H9 (cell line): ENCODE data around the gene CRISPLD2. TPM values are rescaled to one million over a fixed set of nuclear protein-coding genes. Genes with fewer than 3 reads are reported as not detected.

Experiments
- DNase-seq: peaks from one replicate; pipeline ENCODE4 v3.0.0-alpha.2; 2017
- H2AFZ ChIP-seq: one replicate; pipeline ENCODE4 v1.6.1; 2013; ENCODE audit warnings: mild to moderate bottlenecking, low read length, control low read depth, moderate library complexity
- H2AK5ac ChIP-seq: 2 replicates; pipeline ENCODE4 v1.6.1; 2013; ENCODE audit warnings: low read length, control low read depth, mixed read lengths; ENCODE audit not compliant: insufficient read length
- H2BK120ac ChIP-seq: one replicate; pipeline ENCODE4 v1.6.1; 2013; ENCODE audit warnings: low read depth, mild to moderate bottlenecking, low read length, control low read depth, inconsistent platforms; ENCODE audit not compliant: poor library complexity, severe bottlenecking
- H2BK12ac ChIP-seq: 2 replicates; pipeline ENCODE4 v1.6.1; 2013; ENCODE audit warnings: low read length, control low read depth, mixed read lengths, low read depth; ENCODE audit not compliant: insufficient read length
- H2BK15ac ChIP-seq: 2 replicates; pipeline ENCODE4 v1.6.1; 2013; ENCODE audit warnings: low read depth, low read length, control low read depth
- H2BK20ac ChIP-seq: one replicate; pipeline ENCODE4 v1.6.1; 2013; ENCODE audit warnings: low read depth, mild to moderate bottlenecking, low read length, control low read depth, inconsistent platforms; ENCODE audit not compliant: poor library complexity, severe bottlenecking
- H2BK5ac ChIP-seq: 2 replicates; pipeline ENCODE4 v1.6.1; 2013; ENCODE audit warnings: low read length, control low read depth, mixed read lengths; ENCODE audit not compliant: insufficient read length
- H3K14ac ChIP-seq: 2 replicates; pipeline ENCODE4 v1.6.1; 2013; ENCODE audit warnings: low read length, control low read depth; ENCODE audit not compliant: insufficient read depth
- H3K18ac ChIP-seq: 2 replicates; pipeline ENCODE4 v1.6.1; 2013; ENCODE audit warnings: low read depth, mild to moderate bottlenecking, mixed read lengths, low read length, control low read depth; ENCODE audit not compliant: insufficient read length
- H3K23ac ChIP-seq: 2 replicates; pipeline ENCODE4 v1.6.1; 2013; ENCODE audit warnings: low read length, control low read depth, mixed read lengths, low read depth; ENCODE audit not compliant: insufficient read length
- H3K23me2 ChIP-seq: 2 replicates; pipeline ENCODE4 v1.6.1; 2013; ENCODE audit warnings: low read depth, mild to moderate bottlenecking, mixed read lengths, low read length, control low read depth; ENCODE audit not compliant: insufficient read length, poor library complexity, severe bottlenecking
- H3K27ac ChIP-seq: 2 replicates; pipeline ENCODE4 v1.5.1; 2013; ENCODE audit warnings: low read length, control low read depth, mixed read lengths, low read depth; ENCODE audit not compliant: insufficient read length
- H3K27me3 ChIP-seq: 2 replicates; pipeline ENCODE4 v1.6.1; 2013; ENCODE audit warnings: low read length, control low read depth, inconsistent platforms; ENCODE audit not compliant: insufficient read depth
- H3K4ac ChIP-seq: 2 replicates; pipeline ENCODE4 v1.6.1; 2013; ENCODE audit warnings: low read depth, mild to moderate bottlenecking, control low read depth, inconsistent platforms, low read length, moderate library complexity
- H3K4me1 ChIP-seq: 2 replicates; pipeline ENCODE4 v1.6.1; 2013; ENCODE audit warnings: low read length, control low read depth, inconsistent platforms; ENCODE audit not compliant: insufficient read depth
- H3K4me2 ChIP-seq: 2 replicates; pipeline ENCODE4 v1.6.1; 2013; ENCODE audit warnings: low read length, control low read depth, mixed read lengths; ENCODE audit not compliant: insufficient read length, insufficient read depth
- H3K56ac ChIP-seq: 2 replicates; pipeline ENCODE4 v1.6.1; 2013; ENCODE audit warnings: low read depth, mild to moderate bottlenecking, mixed read lengths, low read length, control low read depth; ENCODE audit not compliant: insufficient read length
- H3K79me1 ChIP-seq: 2 replicates; pipeline ENCODE4 v1.6.1; 2013; ENCODE audit warnings: low read depth, mild to moderate bottlenecking, moderate library complexity, low read length, control low read depth, inconsistent platforms; ENCODE audit not compliant: insufficient read depth, poor library complexity, severe bottlenecking
- H3K79me2 ChIP-seq: 2 replicates; pipeline ENCODE4 v1.6.1; 2013; ENCODE audit warnings: low read length, control low read depth, inconsistent platforms; ENCODE audit not compliant: insufficient read depth
- H3K9ac ChIP-seq: 2 replicates; pipeline ENCODE4 v1.6.1; 2013; ENCODE audit warnings: low read length, control low read depth, mixed read lengths; ENCODE audit not compliant: insufficient read length; ENCODE audit errors: extremely low read depth
- H3K9me3 ChIP-seq: one replicate; pipeline ENCODE4 v1.6.1; 2013; ENCODE audit warnings: low read depth, low read length, inconsistent platforms; ENCODE audit not compliant: control insufficient read depth
- H3T11ph ChIP-seq: one replicate; pipeline ENCODE4 v1.6.1; 2013; ENCODE audit warnings: mild to moderate bottlenecking, low read length, control low read depth, inconsistent platforms
- H4K20me1 ChIP-seq: one replicate; pipeline ENCODE4 v1.6.1; 2013; ENCODE audit not compliant: control insufficient read depth, insufficient read length, insufficient read depth
- H4K5ac ChIP-seq: 2 replicates; pipeline ENCODE4 v1.6.1; 2013; ENCODE audit warnings: low read depth, mild to moderate bottlenecking, mixed read lengths, low read length, control low read depth; ENCODE audit not compliant: insufficient read length
- H4K8ac ChIP-seq: replicated peaks from 2 replicates; pipeline ENCODE4 v1.6.1; 2013; ENCODE audit warnings: low read length, control low read depth, mixed read lengths, low read depth; ENCODE audit not compliant: insufficient read length
- H4K91ac ChIP-seq: 2 replicates; pipeline ENCODE4 v1.6.1; 2013; ENCODE audit warnings: low read depth, mild to moderate bottlenecking, moderate library complexity, mixed read lengths, low read length, control low read depth; ENCODE audit not compliant: insufficient read length
- H3K27ac Mint-ChIP-seq, 3 experiments: 2 replicates in 2 of 3; 3 replicates in 1 of 3; pipeline ENCODE4 v1.8.0; 2020 to 2021; ENCODE audit warnings: mixed read lengths in 3 of 3, mild to moderate bottlenecking in 1 of 3, moderate library complexity in 1 of 3
- H3K27me3 Mint-ChIP-seq: 2 replicates; pipeline ENCODE4 v1.8.0; 2021; ENCODE audit warnings: low read depth, mild to moderate bottlenecking, moderate library complexity, mixed read lengths
- H3K36me3 Mint-ChIP-seq, 3 experiments: 2 replicates in 2 of 3; 3 replicates in 1 of 3; pipeline ENCODE4 v1.8.0; 2020 to 2021; ENCODE audit warnings: low read depth in 3 of 3, mixed read lengths in 3 of 3; ENCODE audit not compliant: insufficient read depth in 1 of 3
- H3K4me1 Mint-ChIP-seq, 2 experiments: 2 replicates each; pipeline ENCODE4 v1.8.0; 2020; ENCODE audit warnings: mixed read lengths in 2 of 2
- H3K4me3 Mint-ChIP-seq, 2 experiments: 2 replicates in 1 of 2; 3 replicates in 1 of 2; pipeline ENCODE4 v1.8.0; 2020 to 2021; ENCODE audit warnings: mild to moderate bottlenecking in 2 of 2, mixed read lengths in 2 of 2, moderate library complexity in 1 of 2
- H3K9me3 Mint-ChIP-seq, 2 experiments: 2 replicates in 1 of 2; 3 replicates in 1 of 2; pipeline ENCODE4 v1.8.0; 2020; ENCODE audit warnings: mild to moderate bottlenecking in 2 of 2, mixed read lengths in 2 of 2, moderate library complexity in 1 of 2
- WGBS: extraction: QIAGEN DNeasy Blood & Tissue Kit; methylation state at CpG from one replicate; pipeline ENCODE4 v1.1.7; 2013; ENCODE audit warnings: missing lambda C conversion rate, low lambda C conversion rate, mixed read lengths; ENCODE audit not compliant: insufficient read length; ENCODE audit errors: extremely low coverage; 5-methylcytosine and 5-hydroxymethylcytosine counted together
- total RNA-seq: library from RNA; stranded (reverse); gene quantifications from 2 replicates; pipeline ENCODE4 v1.2.1, GENCODE V29; 2021
- TF ChIP-seq, protein P1 (sequence below): fragments of 200-600 bp; sonication (generic); conservative IDR thresholded peaks from 3 replicates; pipeline ENCODE4 v1.8.0; 2021; ENCODE audit warnings: antibody characterized with exemption, mild to moderate bottlenecking

The CRISPLD2 gene
- total RNA-seq, 1 experiment from 2014 or later = 2.3 TPM

DNA sequence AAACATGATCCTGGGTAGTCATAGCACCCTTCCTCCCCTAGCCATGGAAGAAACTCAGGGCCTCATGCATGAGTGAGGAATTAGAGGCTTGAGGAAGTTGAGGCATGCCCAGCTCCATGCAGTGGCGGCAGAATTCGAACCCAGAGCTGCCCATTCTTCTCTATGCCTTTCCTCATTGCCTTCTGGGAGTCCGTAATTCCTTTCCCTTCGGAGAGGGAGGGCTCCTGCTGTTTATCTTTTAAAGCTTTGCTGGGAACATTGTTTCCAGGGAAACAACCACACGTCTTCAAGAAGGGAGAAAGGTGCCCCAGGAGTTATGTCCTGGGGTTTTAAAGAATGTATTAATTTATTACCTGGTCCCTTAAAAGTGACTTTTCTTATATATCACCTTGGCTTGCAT, 8.5 kb downstream of the CRISPLD2 start:
- Mint-ChIP-seq H3K27ac (no peak overlapping the region), H3K4me1 (peaks cover 9 to 11% of the 10 kb centered on the region in 2 experiments), H3K36me3 (no peaks in the 10 kb centered on the region), H3K4me3 (no peak overlapping the region), H3K27me3 (peaks cover 20% of the 10 kb centered on the region), H3K9me3 (no peaks in the 10 kb centered on the region; a peak in 1 of 5 replicates)
- Histone ChIP-seq H3K23me2 (no peaks in the 10 kb centered on the region), H3T11ph (no peak overlapping the region), H3K4me2 (no peak overlapping the region), H2BK5ac (no peak overlapping the region), H3K9me3 (no peaks in the 10 kb centered on the region), H3K18ac (no peak overlapping the region), H2BK20ac (no peak overlapping the region), H2AFZ (no peak overlapping the region), H3K4me1 (no peaks in the 10 kb centered on the region), H3K4ac (no peak overlapping the region), H4K91ac (no peak overlapping the region), H3K9ac (no peak overlapping the region), H3K56ac (no peak overlapping the region), H3K79me2 (no peaks in the 10 kb centered on the region), H2AK5ac (no peak overlapping the region), H3K79me1 (no peaks in the 10 kb centered on the region), H2BK15ac (no peak overlapping the region), H2BK12ac (no peak overlapping the region), H4K5ac (no peak overlapping the region), H3K27ac (no peak overlapping the region), H3K23ac (no peak overlapping the region), H4K20me1 (no peaks in the 10 kb centered on the region), H3K27me3 (no peaks in the 10 kb centered on the region), H3K14ac (no peak overlapping the region), H2BK120ac (no peak overlapping the region), H4K8ac (no peak overlapping the region)
- WGBS = no CpG with 5 or more reads among the region's 5 CpGs
- DNase-seq = no peak
- TF ChIP-seq, protein P1, sequence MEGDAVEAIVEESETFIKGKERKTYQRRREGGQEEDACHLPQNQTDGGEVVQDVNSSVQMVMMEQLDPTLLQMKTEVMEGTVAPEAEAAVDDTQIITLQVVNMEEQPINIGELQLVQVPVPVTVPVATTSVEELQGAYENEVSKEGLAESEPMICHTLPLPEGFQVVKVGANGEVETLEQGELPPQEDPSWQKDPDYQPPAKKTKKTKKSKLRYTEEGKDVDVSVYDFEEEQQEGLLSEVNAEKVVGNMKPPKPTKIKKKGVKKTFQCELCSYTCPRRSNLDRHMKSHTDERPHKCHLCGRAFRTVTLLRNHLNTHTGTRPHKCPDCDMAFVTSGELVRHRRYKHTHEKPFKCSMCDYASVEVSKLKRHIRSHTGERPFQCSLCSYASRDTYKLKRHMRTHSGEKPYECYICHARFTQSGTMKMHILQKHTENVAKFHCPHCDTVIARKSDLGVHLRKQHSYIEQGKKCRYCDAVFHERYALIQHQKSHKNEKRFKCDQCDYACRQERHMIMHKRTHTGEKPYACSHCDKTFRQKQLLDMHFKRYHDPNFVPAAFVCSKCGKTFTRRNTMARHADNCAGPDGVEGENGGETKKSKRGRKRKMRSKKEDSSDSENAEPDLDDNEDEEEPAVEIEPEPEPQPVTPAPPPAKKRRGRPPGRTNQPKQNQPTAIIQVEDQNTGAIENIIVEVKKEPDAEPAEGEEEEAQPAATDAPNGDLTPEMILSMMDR = no peak
